HG03039 (cell line): ENCODE results near the gene TEAD2.
"Not testable (repeated sequence)": the region's sequence is repeated elsewhere in the genome, so short reads cannot be mapped to it uniquely, and the experiment has no call there.

ENCODE experiments used
- ATAC-seq: cut with Tn5 transposase; IDR thresholded peaks from one replicate; pipeline ENCODE4 v1.9.1; 2021; ENCODE audit warnings: mild to moderate bottlenecking, moderate library complexity; ENCODE audit not compliant: unreplicated experiment

The TEAD2 gene

GRCh38 chr19:49333811-49334288 is 28.4 kb downstream of the TEAD2 start:
- ATAC-seq, result peak; percentile 35

- no peak for ATAC-seq
Measured at GRCh38 chr19:49333418-49333805, 28.8 kb downstream of the TEAD2 start.

GRCh38 chr19:49332691-49333417 is 29.4 kb downstream of the TEAD2 start:
- not testable (repeated sequence) for ATAC-seq

- no peak for ATAC-seq
Measured at GRCh38 chr19:49331616-49332055, 30.6 kb downstream of the TEAD2 start.

GRCh38 chr19:49331187-49331586 is 31.0 kb downstream of the TEAD2 start:
- ATAC-seq, result not testable (repeated sequence)

- ATAC-seq, result no peak
Measured at GRCh38 chr19:49328741-49329140, 33.5 kb downstream of the TEAD2 start.

GRCh38 chr19:49327878-49328544 is 34.2 kb downstream of the TEAD2 start:
- ATAC-seq, result no peak

GRCh38 chr19:49326165-49326704 is 36.0 kb downstream of the TEAD2 start:
- no peak for ATAC-seq

GRCh38 chr19:49325756-49326155 is 36.5 kb downstream of the TEAD2 start:
- not testable (repeated sequence) for ATAC-seq

GRCh38 chr19:49324801-49325576 is 37.2 kb downstream of the TEAD2 start, which contains the start of gene SLC6A16:
Gene SLC6A16 (minus strand): TSS chr19:49325191. CDS start chr19:49311347, 13,844 bp downstream.
- no peak for ATAC-seq

- ATAC-seq, result no peak
Measured at GRCh38 chr19:49318296-49318695, 43.9 kb downstream of the TEAD2 start.

- no peak for ATAC-seq
Measured at GRCh38 chr19:49316284-49316683, 45.9 kb downstream of the TEAD2 start.

GRCh38 chr19:49315111-49315510 is 47.1 kb downstream of the TEAD2 start:
- ATAC-seq, result no peak

GRCh38 chr19:49309087-49309486 is 53.1 kb downstream of the TEAD2 start:
- no peak for ATAC-seq

- ATAC-seq, result not testable (repeated sequence)
Measured at GRCh38 chr19:49306734-49307133, 55.5 kb downstream of the TEAD2 start.

- ATAC-seq, result no peak
Measured at GRCh38 chr19:49301866-49302252, 60.4 kb downstream of the TEAD2 start.

GRCh38 chr19:49301165-49301865 is 60.9 kb downstream of the TEAD2 start:
- ATAC-seq, result peak; percentile 54

- not testable (repeated sequence) for ATAC-seq
Measured at GRCh38 chr19:49298653-49299052, 63.6 kb downstream of the TEAD2 start.

- ATAC-seq, result no peak
Measured at GRCh38 chr19:49297403-49297802, 64.8 kb downstream of the TEAD2 start.

GRCh38 chr19:49295208-49295880 is 66.9 kb downstream of the TEAD2 start:
- ATAC-seq, result no peak
